ENCODE measurements around the gene TMEM120B.
"Not testable (repeated sequence)": the region's sequence is repeated elsewhere in the genome, so short reads cannot be mapped to it uniquely, and the experiment has no call there.

The TMEM120B gene

DNA sequence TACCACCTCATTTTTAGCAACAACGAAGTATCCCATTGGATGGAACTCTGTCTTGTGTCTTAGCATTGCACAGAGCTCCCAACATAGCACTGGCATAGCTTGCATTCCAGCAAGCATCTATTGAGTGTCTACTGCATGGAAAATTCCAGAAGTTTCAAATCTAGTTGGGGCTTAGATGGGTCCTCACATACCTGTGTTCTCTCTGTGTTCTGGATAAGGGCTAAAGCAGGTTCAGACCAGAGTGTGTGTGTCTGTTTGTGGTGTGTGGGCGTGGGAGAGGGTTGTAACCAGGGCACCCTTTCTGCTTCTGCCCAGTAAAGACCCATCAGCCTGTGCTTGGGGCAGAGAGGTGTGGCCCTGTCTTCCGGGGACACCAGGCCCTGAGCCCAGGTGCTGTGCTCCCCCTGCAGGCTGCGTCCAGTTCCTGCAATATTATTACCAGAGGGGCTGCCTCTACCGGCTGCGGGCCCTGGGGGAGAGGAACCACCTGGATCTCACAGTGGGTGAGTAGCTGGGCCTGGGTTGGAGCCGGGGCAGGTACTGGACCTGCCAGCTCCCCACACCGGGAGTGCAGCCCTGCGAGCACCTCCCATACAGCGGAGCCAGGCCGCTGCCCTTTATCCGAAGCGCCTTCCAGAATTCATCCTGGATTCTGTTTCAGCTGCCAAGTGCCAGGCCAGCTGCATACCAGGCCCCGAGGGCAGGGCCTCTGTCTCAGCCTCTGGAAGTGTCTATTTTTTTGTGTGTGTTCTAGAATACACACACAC is 60.6 kb downstream of the TMEM120B start:
- DNase-seq (ENCODE audit: low read depth, low spot score): no peak

DNA sequence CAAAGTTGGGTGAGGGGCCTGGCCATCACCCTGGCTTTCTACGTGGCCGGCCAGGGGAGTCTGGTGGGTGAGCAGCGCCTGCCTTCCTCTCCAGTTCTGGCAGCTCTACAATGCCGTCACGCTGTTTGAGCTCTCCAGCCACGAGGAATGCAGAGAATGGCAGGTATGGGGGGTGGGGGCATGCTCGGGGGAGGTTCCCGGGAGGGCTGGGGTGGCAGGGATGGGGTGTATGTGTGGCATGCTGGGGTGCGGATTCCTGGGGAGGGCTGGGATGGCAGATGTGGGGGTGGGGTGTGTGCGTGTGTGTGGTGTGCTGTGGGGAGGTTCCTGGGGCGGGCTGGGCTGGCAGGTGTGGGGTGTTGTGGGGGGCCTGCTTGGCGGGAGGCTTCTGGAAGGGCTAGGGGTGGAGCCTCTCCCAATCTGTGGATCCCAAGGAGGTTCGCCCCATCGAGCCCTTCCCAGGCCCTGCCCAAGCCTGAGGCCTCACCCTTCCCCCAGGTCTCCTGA is 62.5 kb downstream of the TMEM120B start:
- no peak for DNase-seq (ENCODE audit: low read depth, low spot score)

GRCh38 chr12:121775501-121775900 is 62.9 kb downstream of the TMEM120B start:
- no peak for DNase-seq (ENCODE audit: low read depth, low spot score)

DNA sequence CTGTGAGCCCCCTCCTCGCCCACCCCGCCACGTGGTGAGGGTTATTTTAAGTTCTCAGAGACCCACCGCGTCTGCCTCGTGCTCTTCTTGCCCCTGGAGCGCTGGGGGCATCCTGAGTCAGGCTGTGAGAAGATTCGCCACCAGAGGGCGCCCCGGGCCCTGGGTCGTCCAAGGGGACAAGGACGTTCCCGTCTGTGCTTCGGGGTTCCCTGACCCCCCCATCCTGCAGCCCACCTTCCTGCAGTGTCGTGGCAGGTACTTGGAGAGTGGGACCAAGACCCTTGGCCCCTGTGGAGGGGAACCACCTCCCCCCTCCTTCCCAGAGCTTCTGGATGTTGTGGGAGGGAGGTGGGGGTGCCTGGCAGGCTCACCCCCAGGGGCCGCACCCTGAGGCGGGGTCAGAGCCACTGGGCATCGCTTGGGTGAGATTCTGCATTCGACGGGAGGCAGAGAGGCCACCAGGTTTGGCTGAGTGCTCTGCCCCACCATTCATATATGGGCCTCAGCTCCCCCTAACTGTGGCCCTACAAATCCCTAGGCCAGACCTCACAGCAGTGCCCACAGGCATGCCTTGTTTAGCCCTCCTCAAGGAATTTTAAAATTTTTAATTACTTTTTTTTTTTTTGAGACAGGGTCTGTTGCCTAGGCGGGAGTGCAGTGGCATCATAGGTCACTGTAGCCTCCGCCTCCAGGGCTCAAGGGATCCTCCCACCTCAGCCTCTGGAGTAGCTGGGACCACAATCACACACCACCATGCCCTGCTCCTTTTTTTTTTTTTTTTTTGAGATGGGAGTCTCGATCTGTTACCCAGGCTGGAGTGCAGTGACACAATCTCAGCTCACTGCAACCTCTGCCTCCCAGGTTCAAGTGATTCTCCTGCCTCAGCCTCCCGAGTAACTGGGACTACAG is 63.9 kb downstream of the TMEM120B start:
- DNase-seq (ENCODE audit: low read depth, low spot score): no peak

- no peak for DNase-seq (ENCODE audit: low read depth, low spot score)
Measured at GRCh38 chr12:121778567-121779421, 66.2 kb downstream of the TMEM120B start.

DNA sequence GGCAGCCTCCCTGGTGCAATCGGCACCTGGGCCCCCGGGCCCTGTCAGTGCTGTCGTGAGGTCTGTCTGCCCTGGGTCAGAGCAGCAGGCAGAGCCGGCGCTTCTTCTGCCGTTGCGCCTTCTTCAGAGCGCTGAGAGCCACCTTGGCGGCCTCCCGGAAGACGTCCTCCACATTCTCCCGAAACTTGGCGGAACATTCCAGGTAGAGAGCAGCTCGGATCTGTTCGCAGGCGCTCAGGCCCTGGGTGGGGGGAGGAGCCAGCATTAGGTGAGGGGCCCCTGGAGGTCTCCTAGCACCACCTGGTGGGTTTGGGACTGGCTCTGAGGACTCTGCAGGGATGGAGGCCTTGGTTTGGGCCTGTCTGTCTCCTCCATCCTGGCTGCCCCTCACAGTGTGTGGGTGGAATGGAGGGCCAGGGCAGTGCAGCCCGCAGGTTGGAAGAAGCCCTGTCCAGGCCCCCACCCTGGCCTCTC is 66.9 kb downstream of the TMEM120B start:
- DNase-seq (ENCODE audit: low read depth, low spot score): no peak

- no peak for DNase-seq (ENCODE audit: low read depth, low spot score)
Measured at GRCh38 chr12:121780429-121780828, 67.9 kb downstream of the TMEM120B start.

DNA sequence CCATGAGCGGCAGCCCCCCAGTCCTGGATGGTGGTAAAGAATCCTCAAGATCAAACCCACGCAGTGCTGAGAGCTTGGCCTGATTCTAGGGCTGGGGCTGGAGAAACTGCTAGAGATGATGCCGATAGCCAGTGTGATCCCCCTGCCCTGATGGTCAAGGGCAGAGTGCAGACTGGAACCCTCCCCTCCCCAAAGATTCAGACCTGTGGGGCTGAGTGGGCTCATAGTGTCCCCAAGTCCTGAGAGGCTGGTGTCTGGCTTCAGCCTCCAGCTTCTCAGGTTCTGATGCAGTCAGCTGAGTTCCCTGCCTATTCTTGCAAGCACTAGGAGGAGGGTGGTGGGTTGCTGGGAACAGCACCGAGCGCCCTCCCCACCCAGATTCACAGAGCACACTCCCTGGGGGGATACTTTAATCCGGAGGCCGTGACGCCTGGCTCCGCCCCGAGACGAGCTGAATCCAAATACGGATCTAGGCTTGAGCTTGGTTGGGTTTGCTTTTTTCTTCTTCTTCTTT is 69.0 kb downstream of the TMEM120B start:
- no peak for DNase-seq (ENCODE audit: low read depth, low spot score)

- no peak for DNase-seq (ENCODE audit: low read depth, low spot score)
Measured at GRCh38 chr12:121781998-121782979, 69.7 kb downstream of the TMEM120B start.

GRCh38 chr12:121783766-121784165 is 71.2 kb downstream of the TMEM120B start:
- no peak for DNase-seq (ENCODE audit: low read depth, low spot score)

- no peak for DNase-seq (ENCODE audit: low read depth, low spot score)
Measured at GRCh38 chr12:121784460-121784859, 71.9 kb downstream of the TMEM120B start.

DNA sequence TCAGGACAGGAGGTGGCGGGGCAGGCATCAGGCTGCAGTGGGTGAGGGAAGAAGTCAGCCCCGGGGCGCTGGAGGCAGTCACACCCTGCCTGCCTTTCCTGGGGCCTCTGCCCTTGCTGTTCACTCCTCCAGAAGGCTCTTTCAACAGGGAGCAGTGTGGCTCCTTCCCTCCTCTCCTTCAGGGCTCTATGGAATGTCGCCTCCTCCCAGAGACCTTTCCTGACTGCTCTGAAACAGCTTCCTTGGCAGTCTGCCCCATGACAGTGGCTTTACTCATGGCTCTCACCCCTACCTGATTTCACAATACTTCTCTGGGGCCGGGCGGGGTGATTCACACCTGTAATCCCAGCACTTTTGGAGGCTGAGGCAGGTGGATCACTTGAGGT is 73.9 kb downstream of the TMEM120B start:
- DNase-seq (ENCODE audit: low read depth, low spot score): no peak

GRCh38 chr12:121787063-121788025 is 74.8 kb downstream of the TMEM120B start:
- DNase-seq (ENCODE audit: low read depth, low spot score): no peak

GRCh38 chr12:121788176-121788818 is 75.7 kb downstream of the TMEM120B start:
- DNase-seq (ENCODE audit: low read depth, low spot score): no peak

GRCh38 chr12:121789233-121789781 is 76.8 kb downstream of the TMEM120B start:
- no peak for DNase-seq (ENCODE audit: low read depth, low spot score)

GRCh38 chr12:121789800-121790728 is 77.5 kb downstream of the TMEM120B start:
- DNase-seq (ENCODE audit: low read depth, low spot score): no peak

DNA sequence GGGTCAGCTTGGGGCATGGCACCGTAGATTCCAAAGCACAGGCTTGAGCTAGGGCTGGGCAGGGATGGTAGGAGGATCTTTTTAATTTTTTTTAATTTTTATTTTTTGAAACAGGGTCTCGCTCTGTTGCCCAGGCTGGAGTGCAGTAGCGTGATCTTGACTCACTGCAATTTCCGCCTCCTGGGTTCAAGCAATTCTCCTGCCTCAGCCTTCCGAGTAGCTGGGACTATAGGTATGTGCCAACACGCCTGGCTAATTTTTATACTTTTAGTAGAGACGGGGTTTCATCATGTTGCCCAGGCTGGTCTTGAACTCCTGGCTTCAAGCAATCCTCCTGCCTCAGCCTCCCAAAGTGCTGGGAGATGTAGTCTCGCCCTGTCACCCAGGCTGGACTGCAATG is 78.2 kb downstream of the TMEM120B start:
- not testable (repeated sequence) for DNase-seq (ENCODE audit: low read depth, low spot score)

Measured in smooth muscle cell of the brain vasculature (primary cell).